H9 (cell line): ENCODE results near the gene GRK4. TPM values are rescaled to one million over a fixed set of nuclear protein-coding genes. Genes with fewer than 3 reads are reported as not detected.

Experiments used
- DNase-seq: peaks from one replicate; pipeline ENCODE4 v3.0.0-alpha.2; 2017
- H2AFZ ChIP-seq: one replicate; pipeline ENCODE4 v1.6.1; 2013; ENCODE audit warnings: mild to moderate bottlenecking, low read length, control low read depth, moderate library complexity
- H2AK5ac ChIP-seq: 2 replicates; pipeline ENCODE4 v1.6.1; 2013; ENCODE audit warnings: low read length, control low read depth, mixed read lengths; ENCODE audit not compliant: insufficient read length
- H2BK120ac ChIP-seq: one replicate; pipeline ENCODE4 v1.6.1; 2013; ENCODE audit warnings: low read depth, mild to moderate bottlenecking, low read length, control low read depth, inconsistent platforms; ENCODE audit not compliant: poor library complexity, severe bottlenecking
- H2BK12ac ChIP-seq: 2 replicates; pipeline ENCODE4 v1.6.1; 2013; ENCODE audit warnings: low read length, control low read depth, mixed read lengths, low read depth; ENCODE audit not compliant: insufficient read length
- H2BK15ac ChIP-seq: 2 replicates; pipeline ENCODE4 v1.6.1; 2013; ENCODE audit warnings: low read depth, low read length, control low read depth
- H2BK20ac ChIP-seq: one replicate; pipeline ENCODE4 v1.6.1; 2013; ENCODE audit warnings: low read depth, mild to moderate bottlenecking, low read length, control low read depth, inconsistent platforms; ENCODE audit not compliant: poor library complexity, severe bottlenecking
- H2BK5ac ChIP-seq: 2 replicates; pipeline ENCODE4 v1.6.1; 2013; ENCODE audit warnings: low read length, control low read depth, mixed read lengths; ENCODE audit not compliant: insufficient read length
- H3K14ac ChIP-seq: 2 replicates; pipeline ENCODE4 v1.6.1; 2013; ENCODE audit warnings: low read length, control low read depth; ENCODE audit not compliant: insufficient read depth
- H3K18ac ChIP-seq: 2 replicates; pipeline ENCODE4 v1.6.1; 2013; ENCODE audit warnings: low read depth, mild to moderate bottlenecking, mixed read lengths, low read length, control low read depth; ENCODE audit not compliant: insufficient read length
- H3K23ac ChIP-seq: 2 replicates; pipeline ENCODE4 v1.6.1; 2013; ENCODE audit warnings: low read length, control low read depth, mixed read lengths, low read depth; ENCODE audit not compliant: insufficient read length
- H3K23me2 ChIP-seq: 2 replicates; pipeline ENCODE4 v1.6.1; 2013; ENCODE audit warnings: low read depth, mild to moderate bottlenecking, mixed read lengths, low read length, control low read depth; ENCODE audit not compliant: insufficient read length, poor library complexity, severe bottlenecking
- H3K27ac ChIP-seq: 2 replicates; pipeline ENCODE4 v1.5.1; 2013; ENCODE audit warnings: low read length, control low read depth, mixed read lengths, low read depth; ENCODE audit not compliant: insufficient read length
- H3K27me3 ChIP-seq: 2 replicates; pipeline ENCODE4 v1.6.1; 2013; ENCODE audit warnings: low read length, control low read depth, inconsistent platforms; ENCODE audit not compliant: insufficient read depth
- H3K4ac ChIP-seq: 2 replicates; pipeline ENCODE4 v1.6.1; 2013; ENCODE audit warnings: low read depth, mild to moderate bottlenecking, control low read depth, inconsistent platforms, low read length, moderate library complexity
- H3K4me1 ChIP-seq: 2 replicates; pipeline ENCODE4 v1.6.1; 2013; ENCODE audit warnings: low read length, control low read depth, inconsistent platforms; ENCODE audit not compliant: insufficient read depth
- H3K4me2 ChIP-seq: 2 replicates; pipeline ENCODE4 v1.6.1; 2013; ENCODE audit warnings: low read length, control low read depth, mixed read lengths; ENCODE audit not compliant: insufficient read length, insufficient read depth
- H3K56ac ChIP-seq: 2 replicates; pipeline ENCODE4 v1.6.1; 2013; ENCODE audit warnings: low read depth, mild to moderate bottlenecking, mixed read lengths, low read length, control low read depth; ENCODE audit not compliant: insufficient read length
- H3K79me1 ChIP-seq: 2 replicates; pipeline ENCODE4 v1.6.1; 2013; ENCODE audit warnings: low read depth, mild to moderate bottlenecking, moderate library complexity, low read length, control low read depth, inconsistent platforms; ENCODE audit not compliant: insufficient read depth, poor library complexity, severe bottlenecking
- H3K79me2 ChIP-seq: 2 replicates; pipeline ENCODE4 v1.6.1; 2013; ENCODE audit warnings: low read length, control low read depth, inconsistent platforms; ENCODE audit not compliant: insufficient read depth
- H3K9ac ChIP-seq: 2 replicates; pipeline ENCODE4 v1.6.1; 2013; ENCODE audit warnings: low read length, control low read depth, mixed read lengths; ENCODE audit not compliant: insufficient read length; ENCODE audit errors: extremely low read depth
- H3K9me3 ChIP-seq: one replicate; pipeline ENCODE4 v1.6.1; 2013; ENCODE audit warnings: low read depth, low read length, inconsistent platforms; ENCODE audit not compliant: control insufficient read depth
- H3T11ph ChIP-seq: one replicate; pipeline ENCODE4 v1.6.1; 2013; ENCODE audit warnings: mild to moderate bottlenecking, low read length, control low read depth, inconsistent platforms
- H4K20me1 ChIP-seq: one replicate; pipeline ENCODE4 v1.6.1; 2013; ENCODE audit not compliant: control insufficient read depth, insufficient read length, insufficient read depth
- H4K5ac ChIP-seq: 2 replicates; pipeline ENCODE4 v1.6.1; 2013; ENCODE audit warnings: low read depth, mild to moderate bottlenecking, mixed read lengths, low read length, control low read depth; ENCODE audit not compliant: insufficient read length
- H4K8ac ChIP-seq: replicated peaks from 2 replicates; pipeline ENCODE4 v1.6.1; 2013; ENCODE audit warnings: low read length, control low read depth, mixed read lengths, low read depth; ENCODE audit not compliant: insufficient read length
- H4K91ac ChIP-seq: 2 replicates; pipeline ENCODE4 v1.6.1; 2013; ENCODE audit warnings: low read depth, mild to moderate bottlenecking, moderate library complexity, mixed read lengths, low read length, control low read depth; ENCODE audit not compliant: insufficient read length
- H3K27ac Mint-ChIP-seq, 3 experiments: 2 replicates in 2 of 3; 3 replicates in 1 of 3; pipeline ENCODE4 v1.8.0; 2020 to 2021; ENCODE audit warnings: mixed read lengths in 3 of 3, mild to moderate bottlenecking in 1 of 3, moderate library complexity in 1 of 3
- H3K27me3 Mint-ChIP-seq: 2 replicates; pipeline ENCODE4 v1.8.0; 2021; ENCODE audit warnings: low read depth, mild to moderate bottlenecking, moderate library complexity, mixed read lengths
- H3K36me3 Mint-ChIP-seq, 3 experiments: 2 replicates in 2 of 3; 3 replicates in 1 of 3; pipeline ENCODE4 v1.8.0; 2020 to 2021; ENCODE audit warnings: low read depth in 3 of 3, mixed read lengths in 3 of 3; ENCODE audit not compliant: insufficient read depth in 1 of 3
- H3K4me1 Mint-ChIP-seq, 2 experiments: 2 replicates each; pipeline ENCODE4 v1.8.0; 2020; ENCODE audit warnings: mixed read lengths in 2 of 2
- H3K4me3 Mint-ChIP-seq, 2 experiments: 2 replicates in 1 of 2; 3 replicates in 1 of 2; pipeline ENCODE4 v1.8.0; 2020 to 2021; ENCODE audit warnings: mild to moderate bottlenecking in 2 of 2, mixed read lengths in 2 of 2, moderate library complexity in 1 of 2
- H3K9me3 Mint-ChIP-seq, 2 experiments: 2 replicates in 1 of 2; 3 replicates in 1 of 2; pipeline ENCODE4 v1.8.0; 2020; ENCODE audit warnings: mild to moderate bottlenecking in 2 of 2, mixed read lengths in 2 of 2, moderate library complexity in 1 of 2
- WGBS: extraction: QIAGEN DNeasy Blood & Tissue Kit; methylation state at CpG from one replicate; pipeline ENCODE4 v1.1.7; 2013; ENCODE audit warnings: missing lambda C conversion rate, low lambda C conversion rate, mixed read lengths; ENCODE audit not compliant: insufficient read length; ENCODE audit errors: extremely low coverage; 5-methylcytosine and 5-hydroxymethylcytosine counted together
- total RNA-seq: library from RNA; stranded (reverse); gene quantifications from 2 replicates; pipeline ENCODE4 v1.2.1, GENCODE V29; 2021
- TF ChIP-seq, protein P1 (sequence below): fragments of 200-600 bp; sonication (generic); conservative IDR thresholded peaks from 3 replicates; pipeline ENCODE4 v1.8.0; 2021; ENCODE audit warnings: antibody characterized with exemption, mild to moderate bottlenecking

Gene GRK4
- total RNA-seq, 1 experiment from 2014 or later, result 4.8 TPM

DNA sequence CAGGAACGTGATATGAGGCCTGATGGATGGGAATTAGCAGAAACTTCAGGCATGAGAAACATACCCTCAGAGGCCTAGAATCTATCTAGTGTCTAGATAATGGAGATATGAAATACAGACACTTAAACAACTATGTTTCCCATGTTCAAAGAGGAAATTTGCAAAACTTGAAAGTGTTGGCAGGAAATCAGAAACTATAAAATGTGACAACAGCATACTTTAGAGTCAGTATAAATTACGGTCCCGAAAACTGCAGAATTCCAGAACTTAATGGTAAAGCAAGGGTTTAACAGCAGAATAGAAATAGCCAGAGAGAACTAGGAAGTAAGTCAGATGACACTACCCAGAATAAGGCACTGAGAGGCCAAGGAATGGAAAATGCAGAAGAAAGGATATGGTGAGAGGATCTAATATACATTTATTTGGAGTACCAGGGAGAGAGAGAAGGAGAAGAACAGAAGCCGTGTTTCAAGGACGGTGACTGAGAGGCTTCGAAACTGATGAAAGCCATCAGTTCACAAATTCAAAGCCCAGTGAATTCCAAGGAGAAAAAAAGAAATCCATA lies 103.5 kb downstream of the GRK4 start:
- Mint-ChIP-seq H3K4me1 (peaks cover 6 to 11% of the 10 kb centered on the region in 2 experiments; a peak in 2 of 4 replicates), H3K27me3 (peaks cover 11% of the 10 kb centered on the region), H3K9me3 (peaks cover 0 to 3% of the 10 kb centered on the region in 2 experiments; a peak in 1 of 5 replicates), H3K4me3 (no peak overlapping the region), H3K27ac (no peak overlapping the region), H3K36me3 (no peaks in the 10 kb centered on the region)
- Histone ChIP-seq H3K56ac (no peak overlapping the region), H2BK15ac (no peak overlapping the region), H2BK20ac (no peak overlapping the region), H3K4me2 (no peak overlapping the region), H3K9me3 (no peaks in the 10 kb centered on the region), H2BK5ac (no peak overlapping the region), H3K9ac (no peak overlapping the region), H3K18ac (no peak overlapping the region), H4K20me1 (no peaks in the 10 kb centered on the region), H3K79me1 (no peaks in the 10 kb centered on the region), H3K23me2 (no peaks in the 10 kb centered on the region), H2AFZ (no peak overlapping the region), H3K4ac (no peak overlapping the region), H3K27ac (no peak overlapping the region), H2BK120ac (no peak overlapping the region), H4K5ac (no peak overlapping the region), H4K91ac (no peak overlapping the region), H2AK5ac (no peak overlapping the region), H3K4me1 (no peaks in the 10 kb centered on the region), H3K27me3 (no peaks in the 10 kb centered on the region; the same call in 1 of the 2 replicates), H3T11ph (no peak overlapping the region), H3K79me2 (no peaks in the 10 kb centered on the region), H3K23ac (no peak overlapping the region), H3K14ac (no peak overlapping the region), H2BK12ac (no peak overlapping the region), H4K8ac (no peak overlapping the region)
- TF ChIP-seq, protein P1, sequence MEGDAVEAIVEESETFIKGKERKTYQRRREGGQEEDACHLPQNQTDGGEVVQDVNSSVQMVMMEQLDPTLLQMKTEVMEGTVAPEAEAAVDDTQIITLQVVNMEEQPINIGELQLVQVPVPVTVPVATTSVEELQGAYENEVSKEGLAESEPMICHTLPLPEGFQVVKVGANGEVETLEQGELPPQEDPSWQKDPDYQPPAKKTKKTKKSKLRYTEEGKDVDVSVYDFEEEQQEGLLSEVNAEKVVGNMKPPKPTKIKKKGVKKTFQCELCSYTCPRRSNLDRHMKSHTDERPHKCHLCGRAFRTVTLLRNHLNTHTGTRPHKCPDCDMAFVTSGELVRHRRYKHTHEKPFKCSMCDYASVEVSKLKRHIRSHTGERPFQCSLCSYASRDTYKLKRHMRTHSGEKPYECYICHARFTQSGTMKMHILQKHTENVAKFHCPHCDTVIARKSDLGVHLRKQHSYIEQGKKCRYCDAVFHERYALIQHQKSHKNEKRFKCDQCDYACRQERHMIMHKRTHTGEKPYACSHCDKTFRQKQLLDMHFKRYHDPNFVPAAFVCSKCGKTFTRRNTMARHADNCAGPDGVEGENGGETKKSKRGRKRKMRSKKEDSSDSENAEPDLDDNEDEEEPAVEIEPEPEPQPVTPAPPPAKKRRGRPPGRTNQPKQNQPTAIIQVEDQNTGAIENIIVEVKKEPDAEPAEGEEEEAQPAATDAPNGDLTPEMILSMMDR, result no peak
- WGBS, result no CpG with 5 or more reads among the region's 6 CpGs
- DNase-seq, result no peak
